ENCODE measurements around the gene ARL6IP4.

ARL6IP4 gene

DNA sequence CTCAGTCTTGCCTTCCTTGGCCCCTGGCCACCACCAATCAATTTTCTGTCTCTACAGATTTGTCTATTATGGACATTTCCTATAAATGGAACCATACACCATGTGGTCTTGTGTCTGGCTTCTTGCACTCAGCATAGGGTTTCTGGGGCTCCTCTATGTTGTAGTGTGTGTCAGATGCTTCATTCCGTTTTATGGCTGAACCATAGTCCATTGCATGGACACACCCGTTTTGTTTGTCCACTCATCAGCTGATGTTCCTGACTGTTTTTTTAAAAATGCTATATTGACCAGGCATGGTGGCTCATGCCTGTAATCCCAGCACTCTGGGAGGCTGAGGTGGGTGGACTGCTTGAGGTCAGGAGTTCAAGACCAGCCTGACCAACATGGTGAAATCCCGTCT is 21.0 kb downstream of the ARL6IP4 start:
- CTCF ChIA-PET = no interaction called here
- peaks cover 0 to 4% (median under 1%) of the 10 kb centered on the region in 4 experiments for H3K4me1 ChIP-seq (ENCODE audit: control extremely low read depth in 1 of 4, control insufficient read depth in 4 of 4, insufficient read depth in 4 of 4, low read length in 3 of 4)
- H3K27me3 ChIP-seq (replicated peaks in 2 of 5; ENCODE audit: control insufficient read depth in 4 of 5, insufficient read depth in 5 of 5, low read length in 4 of 5) = no peaks in the 10 kb centered on the region
- POLR2A ChIA-PET = no interaction called here
- H3K4me3 ChIP-seq (ENCODE audit: control insufficient read depth in 1 of 7, extremely low read depth in 1 of 7, insufficient read depth in 4 of 7, low read depth in 2 of 7, low read length in 6 of 7) = no peak overlapping the region
- WGBS (ENCODE audit: insufficient coverage) = 88% methylated on average over 3 of the region's 3 CpGs
- H3K27ac ChIP-seq (ENCODE audit: insufficient read depth in 1 of 2, low read depth in 1 of 2, low read length in 2 of 2, poor library complexity in 1 of 2, severe bottlenecking in 2 of 2) = no peak overlapping the region
- peaks cover 0 to 43% (median 12%) of the 10 kb centered on the region in 4 experiments for H3K36me3 ChIP-seq (ENCODE audit: control insufficient read depth in 4 of 4, insufficient read depth in 4 of 4, low read length in 3 of 4)
- DNase-seq = no peak
- no peaks in the 10 kb centered on the region for H3K9me3 ChIP-seq (ENCODE audit: control extremely low read depth in 1 of 5, control insufficient read depth in 4 of 5, insufficient read depth in 2 of 5, low read depth in 1 of 5, low read length in 4 of 5)

DNA sequence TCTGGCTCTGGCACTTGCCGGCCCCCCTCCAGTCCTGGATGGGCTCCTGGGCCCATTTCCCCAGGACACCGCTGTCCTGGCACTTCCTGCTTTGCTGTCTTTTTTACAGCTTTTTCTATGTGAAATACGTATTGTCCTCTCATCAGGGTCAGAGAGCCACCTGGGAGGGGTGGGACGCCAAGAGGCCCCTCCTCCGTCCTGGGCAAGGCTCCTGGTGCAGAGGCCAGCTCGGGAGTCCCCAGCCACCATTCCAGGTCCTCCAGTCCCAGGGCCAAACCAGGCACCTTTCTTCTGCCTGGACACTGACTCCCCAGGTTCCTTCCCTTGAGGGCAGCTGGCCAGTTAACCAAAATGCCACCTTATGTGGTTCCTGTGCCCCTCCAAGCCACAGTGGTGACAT is 22.8 kb downstream of the ARL6IP4 start:
- Histone ChIP-seq H3K9me3 (ENCODE audit: control extremely low read depth in 1 of 5, control insufficient read depth in 4 of 5, insufficient read depth in 2 of 5, low read depth in 1 of 5, low read length in 4 of 5) (no peaks in the 10 kb centered on the region), H3K27ac (ENCODE audit: insufficient read depth in 1 of 2, low read depth in 1 of 2, low read length in 2 of 2, poor library complexity in 1 of 2, severe bottlenecking in 2 of 2) (no peak overlapping the region), H3K4me3 (ENCODE audit: control insufficient read depth in 1 of 7, extremely low read depth in 1 of 7, insufficient read depth in 4 of 7, low read depth in 2 of 7, low read length in 6 of 7) (no peak overlapping the region), H3K36me3 (ENCODE audit: control insufficient read depth in 4 of 4, insufficient read depth in 4 of 4, low read length in 3 of 4) (peaks cover 0 to 38% (median 18%) of the 10 kb centered on the region in 4 experiments), H3K27me3 (replicated peaks in 2 of 5; ENCODE audit: control insufficient read depth in 4 of 5, insufficient read depth in 5 of 5, low read length in 4 of 5) (no peaks in the 10 kb centered on the region), H3K4me1 (ENCODE audit: control extremely low read depth in 1 of 4, control insufficient read depth in 4 of 4, insufficient read depth in 4 of 4, low read length in 3 of 4) (peaks cover 0 to 4% (median under 1%) of the 10 kb centered on the region in 4 experiments)
- CTCF ChIA-PET = no interaction called here
- no peak for DNase-seq
- POLR2A ChIA-PET = no interaction called here
- WGBS (ENCODE audit: insufficient coverage) = 100% methylated on average over 6 of the region's 6 CpGs

DNA sequence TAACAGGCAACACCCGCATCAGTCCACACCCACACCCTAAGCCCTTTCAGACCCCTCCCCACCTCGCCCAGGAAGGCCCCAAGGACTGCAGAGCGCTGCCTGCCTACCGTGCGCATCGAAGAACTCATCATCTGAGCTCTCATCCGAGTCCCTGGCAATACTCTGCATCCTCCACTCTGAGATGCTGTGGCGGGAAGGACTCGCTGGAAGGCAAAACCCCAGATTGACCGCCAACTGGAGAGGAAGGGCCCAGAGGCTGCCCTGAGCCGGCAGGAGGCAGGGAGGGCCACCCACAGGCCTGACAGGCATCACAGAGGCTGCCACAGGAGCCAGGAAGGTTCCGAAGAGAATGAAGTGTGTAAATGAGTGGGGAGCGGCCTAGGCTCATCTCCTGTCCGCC is 23.8 kb downstream of the ARL6IP4 start:
- ChIA-PET CTCF (no interaction called here), POLR2A (no interaction called here)
- 93% methylated on average over 14 of the region's 14 CpGs for WGBS (ENCODE audit: insufficient coverage)
- DNase-seq = no peak
- Histone ChIP-seq H3K36me3 (ENCODE audit: control insufficient read depth in 4 of 4, insufficient read depth in 4 of 4, low read length in 3 of 4) (peaks cover 0 to 46% (median 21%) of the 10 kb centered on the region in 4 experiments), H3K27ac (ENCODE audit: insufficient read depth in 1 of 2, low read depth in 1 of 2, low read length in 2 of 2, poor library complexity in 1 of 2, severe bottlenecking in 2 of 2) (no peak overlapping the region), H3K9me3 (ENCODE audit: control extremely low read depth in 1 of 5, control insufficient read depth in 4 of 5, insufficient read depth in 2 of 5, low read depth in 1 of 5, low read length in 4 of 5) (no peaks in the 10 kb centered on the region), H3K27me3 (replicated peaks in 2 of 5; ENCODE audit: control insufficient read depth in 4 of 5, insufficient read depth in 5 of 5, low read length in 4 of 5) (no peaks in the 10 kb centered on the region), H3K4me1 (ENCODE audit: control extremely low read depth in 1 of 4, control insufficient read depth in 4 of 4, insufficient read depth in 4 of 4, low read length in 3 of 4) (peaks cover 0 to 4% (median under 1%) of the 10 kb centered on the region in 4 experiments), H3K4me3 (ENCODE audit: control insufficient read depth in 1 of 7, extremely low read depth in 1 of 7, insufficient read depth in 4 of 7, low read depth in 2 of 7, low read length in 6 of 7) (no peak overlapping the region)

DNA sequence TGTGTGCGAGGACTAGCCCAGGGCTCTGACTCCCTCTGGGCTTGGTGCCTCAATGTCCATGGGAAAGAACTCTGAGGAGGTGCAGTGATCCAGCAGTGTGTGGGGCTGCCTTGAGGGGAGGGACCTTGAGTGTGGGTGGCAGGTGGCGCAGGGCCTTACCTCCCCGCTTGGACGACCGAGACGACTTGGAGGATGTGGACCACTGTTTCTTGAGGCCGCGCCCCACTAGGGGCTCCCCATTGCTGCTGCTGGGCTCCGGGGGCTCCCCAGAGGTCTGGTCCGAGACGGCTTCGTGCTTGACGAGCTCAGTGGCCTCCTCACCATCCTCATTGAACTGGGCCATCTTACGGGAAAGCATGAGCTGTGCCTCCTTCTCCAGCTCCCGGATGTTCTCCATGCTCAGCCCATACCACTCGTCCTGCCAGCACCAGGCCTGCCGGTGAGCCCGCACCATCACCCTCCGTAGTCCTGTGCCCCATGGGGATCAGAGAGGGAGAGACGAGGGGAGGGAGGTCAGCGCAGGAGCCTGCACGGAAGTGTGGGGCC is 24.7 kb downstream of the ARL6IP4 start:
- H3K36me3 ChIP-seq (ENCODE audit: control insufficient read depth in 4 of 4, insufficient read depth in 4 of 4, low read length in 3 of 4) = peaks cover 0 to 49% (median 18%) of the 10 kb centered on the region in 4 experiments
- H3K9me3 ChIP-seq (ENCODE audit: control extremely low read depth in 1 of 5, control insufficient read depth in 4 of 5, insufficient read depth in 2 of 5, low read depth in 1 of 5, low read length in 4 of 5) = no peaks in the 10 kb centered on the region
- ChIA-PET CTCF (interaction anchor here (0.9 kb wide), 1 partner anchor 10 kb away, joined by 3 read pairs; no protein-coding TSS in a partner anchor), POLR2A (no interaction called here)
- no peak overlapping the region for H3K27ac ChIP-seq (ENCODE audit: insufficient read depth in 1 of 2, low read depth in 1 of 2, low read length in 2 of 2, poor library complexity in 1 of 2, severe bottlenecking in 2 of 2)
- H3K27me3 ChIP-seq (replicated peaks in 2 of 5; ENCODE audit: control insufficient read depth in 4 of 5, insufficient read depth in 5 of 5, low read length in 4 of 5) = no peaks in the 10 kb centered on the region
- peaks cover 0 to 2% (median 0%) of the 10 kb centered on the region in 4 experiments for H3K4me1 ChIP-seq (ENCODE audit: control extremely low read depth in 1 of 4, control insufficient read depth in 4 of 4, insufficient read depth in 4 of 4, low read length in 3 of 4)
- H3K4me3 ChIP-seq (ENCODE audit: control insufficient read depth in 1 of 7, extremely low read depth in 1 of 7, insufficient read depth in 4 of 7, low read depth in 2 of 7, low read length in 6 of 7) = no peak overlapping the region
- DNase-seq = no peak
- WGBS (ENCODE audit: insufficient coverage) = 98% methylated on average over 19 of the region's 22 CpGs

DNA sequence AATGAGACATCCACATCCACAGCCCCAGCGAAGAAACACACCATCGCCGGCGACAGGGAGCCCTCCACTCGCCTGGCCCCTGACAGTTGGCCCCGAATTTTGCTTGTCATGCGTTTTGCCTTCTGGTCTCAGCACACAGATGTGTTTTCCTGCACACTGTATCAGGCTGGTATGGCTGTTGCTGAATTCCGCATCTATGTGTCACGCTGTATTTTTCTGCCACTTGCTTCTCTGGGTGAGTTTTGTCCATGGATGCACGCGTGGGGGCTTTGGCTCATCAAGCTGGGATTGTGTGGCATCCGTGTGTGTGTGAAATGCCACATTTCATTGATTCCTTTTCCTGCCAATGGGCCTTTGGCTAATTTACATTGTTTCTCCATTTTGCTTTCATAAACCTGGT is 26.5 kb downstream of the ARL6IP4 start:
- Histone ChIP-seq H3K4me3 (ENCODE audit: control insufficient read depth in 1 of 7, extremely low read depth in 1 of 7, insufficient read depth in 4 of 7, low read depth in 2 of 7, low read length in 6 of 7) (no peak overlapping the region), H3K27me3 (replicated peaks in 2 of 5; ENCODE audit: control insufficient read depth in 4 of 5, insufficient read depth in 5 of 5, low read length in 4 of 5) (no peaks in the 10 kb centered on the region), H3K9me3 (ENCODE audit: control extremely low read depth in 1 of 5, control insufficient read depth in 4 of 5, insufficient read depth in 2 of 5, low read depth in 1 of 5, low read length in 4 of 5) (no peaks in the 10 kb centered on the region), H3K36me3 (ENCODE audit: control insufficient read depth in 4 of 4, insufficient read depth in 4 of 4, low read length in 3 of 4) (peaks cover 0 to 49% (median 19%) of the 10 kb centered on the region in 4 experiments), H3K4me1 (ENCODE audit: control extremely low read depth in 1 of 4, control insufficient read depth in 4 of 4, insufficient read depth in 4 of 4, low read length in 3 of 4) (no peaks in the 10 kb centered on the region), H3K27ac (ENCODE audit: insufficient read depth in 1 of 2, low read depth in 1 of 2, low read length in 2 of 2, poor library complexity in 1 of 2, severe bottlenecking in 2 of 2) (no peak overlapping the region)
- WGBS (ENCODE audit: insufficient coverage) = 94% methylated on average over 12 of the region's 12 CpGs
- no peak for DNase-seq
- POLR2A ChIA-PET = no interaction called here
- CTCF ChIA-PET = interaction anchor here (1.0 to 1.3 kb wide), 2 partner anchors 14 to 31 kb away, joined by 3 read pairs; no protein-coding TSS in a partner anchor

DNA sequence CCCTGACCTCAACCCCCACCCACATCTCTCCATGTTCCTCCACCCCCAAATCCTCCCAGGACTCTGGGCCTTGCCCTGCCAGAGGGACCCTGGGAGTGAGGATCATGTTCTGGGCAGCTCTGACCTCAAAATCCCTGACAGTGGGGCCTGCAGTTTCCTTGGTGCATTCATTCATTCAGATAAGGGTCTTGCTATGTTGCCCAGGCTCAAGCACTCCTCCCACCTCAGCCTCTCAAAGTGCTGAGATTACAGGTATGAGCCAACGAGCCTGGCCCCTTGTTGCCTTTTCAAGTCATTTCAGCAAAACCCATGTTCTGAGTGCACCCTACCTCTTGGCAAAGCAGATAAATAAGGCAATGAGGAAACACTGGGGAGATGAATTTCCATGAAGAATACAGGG is 29.6 kb downstream of the ARL6IP4 start:
- ChIA-PET CTCF (interaction anchor here (1.2 kb wide), 1 partner anchor 23 kb away, joined by 3 read pairs; no protein-coding TSS in a partner anchor), POLR2A (no interaction called here)
- no peaks in the 10 kb centered on the region for H3K27me3 ChIP-seq (replicated peaks in 2 of 5; ENCODE audit: control insufficient read depth in 4 of 5, insufficient read depth in 5 of 5, low read length in 4 of 5)
- no peak overlapping the region for H3K27ac ChIP-seq (ENCODE audit: insufficient read depth in 1 of 2, low read depth in 1 of 2, low read length in 2 of 2, poor library complexity in 1 of 2, severe bottlenecking in 2 of 2)
- H3K36me3 ChIP-seq (ENCODE audit: control insufficient read depth in 4 of 4, insufficient read depth in 4 of 4, low read length in 3 of 4) = peaks cover 0 to 59% (median 16%) of the 10 kb centered on the region in 4 experiments
- WGBS (ENCODE audit: insufficient coverage) = no CpG with 5 or more reads among the region's 1 CpG
- no peak overlapping the region for H3K4me3 ChIP-seq (ENCODE audit: control insufficient read depth in 1 of 7, extremely low read depth in 1 of 7, insufficient read depth in 4 of 7, low read depth in 2 of 7, low read length in 6 of 7)
- H3K4me1 ChIP-seq (ENCODE audit: control extremely low read depth in 1 of 4, control insufficient read depth in 4 of 4, insufficient read depth in 4 of 4, low read length in 3 of 4) = no peaks in the 10 kb centered on the region
- DNase-seq = no peak
- no peaks in the 10 kb centered on the region for H3K9me3 ChIP-seq (ENCODE audit: control extremely low read depth in 1 of 5, control insufficient read depth in 4 of 5, insufficient read depth in 2 of 5, low read depth in 1 of 5, low read length in 4 of 5)

DNA sequence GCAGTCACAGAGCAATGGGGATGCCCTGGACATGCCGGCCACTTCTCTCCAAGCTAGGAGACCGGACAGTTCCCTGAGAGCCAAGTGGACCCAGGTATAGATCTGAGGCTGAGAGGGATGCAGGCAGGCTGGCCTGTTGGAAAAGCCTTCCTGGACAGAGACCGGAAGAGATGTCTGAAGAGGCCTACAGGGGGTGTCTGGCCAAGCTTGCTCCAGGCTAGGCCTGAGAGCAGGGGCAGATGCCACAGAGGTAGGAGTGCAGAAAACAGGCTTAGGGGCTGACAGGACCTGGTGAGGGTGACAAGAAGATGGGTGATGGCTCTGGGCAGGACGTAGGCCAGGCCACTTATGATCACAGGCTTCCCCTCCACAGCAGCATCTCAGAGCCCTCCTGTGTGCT is 30.2 kb downstream of the ARL6IP4 start:
- H3K27ac ChIP-seq (ENCODE audit: insufficient read depth in 1 of 2, low read depth in 1 of 2, low read length in 2 of 2, poor library complexity in 1 of 2, severe bottlenecking in 2 of 2) = no peak overlapping the region
- no peaks in the 10 kb centered on the region for H3K9me3 ChIP-seq (ENCODE audit: control extremely low read depth in 1 of 5, control insufficient read depth in 4 of 5, insufficient read depth in 2 of 5, low read depth in 1 of 5, low read length in 4 of 5)
- CTCF ChIA-PET = no interaction called here
- peaks cover 0 to 55% (median 16%) of the 10 kb centered on the region in 4 experiments for H3K36me3 ChIP-seq (ENCODE audit: control insufficient read depth in 4 of 4, insufficient read depth in 4 of 4, low read length in 3 of 4)
- WGBS (ENCODE audit: insufficient coverage) = 98% methylated on average over 4 of the region's 4 CpGs
- POLR2A ChIA-PET = no interaction called here
- DNase-seq = no peak
- no peaks in the 10 kb centered on the region for H3K27me3 ChIP-seq (replicated peaks in 2 of 5; ENCODE audit: control insufficient read depth in 4 of 5, insufficient read depth in 5 of 5, low read length in 4 of 5)
- H3K4me3 ChIP-seq (ENCODE audit: control insufficient read depth in 1 of 7, extremely low read depth in 1 of 7, insufficient read depth in 4 of 7, low read depth in 2 of 7, low read length in 6 of 7) = no peak overlapping the region
- H3K4me1 ChIP-seq (ENCODE audit: control extremely low read depth in 1 of 4, control insufficient read depth in 4 of 4, insufficient read depth in 4 of 4, low read length in 3 of 4) = no peaks in the 10 kb centered on the region

Measured in common myeloid progenitor, CD34-positive (primary cell).